Omental fat pad (tissue), 4 donors: ENCODE results near the gene AEBP1. TPM values are rescaled to one million over a fixed set of nuclear protein-coding genes. Genes with fewer than 3 reads are reported as not detected.

Source experiments
- ATAC-seq: fragments of 150-250 bp; one replicate; pipeline ENCODE4 v1.9.1; 2016; ENCODE audit warnings: mild to moderate bottlenecking, moderate library complexity; ENCODE audit not compliant: low FRiP score
- DNase-seq: peaks from one replicate; pipeline ENCODE4 v3.0.0-alpha.2; 2019; ENCODE audit warnings: low spot score
- CTCF ChIP-seq, 3 donors: fragments of 450-650 bp; IDR thresholded peaks; one replicate each; pipeline ENCODE4 v1.5.1; 2016 to 2017; ENCODE audit warnings: antibody characterized with exemption in 3 of 3, mild to moderate bottlenecking in 3 of 3, moderate library complexity in 2 of 3
- total RNA-seq, 4 donors: library from RNA; depleted of rRNA; stranded (reverse); fragments of >200 nt; gene quantifications; one replicate each; pipeline ENCODE4 v1.1.0, GENCODE V29; 2016

The AEBP1 gene
- total RNA-seq, 4 donors from 2014 or later, result 64.9 to 209 (median 163) TPM

- peak; percentile 4 for DNase-seq
- ATAC-seq, result no peak
- no peak for TF ChIP-seq CTCF (IDR thresholded peaks at IDR 0.05)
These were observed 47.1 kb downstream of the AEBP1 start for GRCh38 chr7:44150966-44151941.

- no peak for ATAC-seq
- TF ChIP-seq CTCF (IDR thresholded peaks at IDR 0.05), result no peak
- DNase-seq, result peak; percentile 1
These were observed 47.8 kb downstream of the AEBP1 start for GRCh38 chr7:44151956-44152355.

- ATAC-seq (no peak), DNase-seq (peak; percentile 11)
- TF ChIP-seq CTCF (IDR thresholded peaks at IDR 0.05), result no peak
These were observed 49.1 kb downstream of the AEBP1 start for GRCh38 chr7:44152971-44153947.

- ATAC-seq, result no peak
- no peak for TF ChIP-seq CTCF (IDR thresholded peaks at IDR 0.05)
- peak; percentile 18 for DNase-seq
These were observed 49.8 kb downstream of the AEBP1 start for GRCh38 chr7:44153948-44154335.

GRCh38 chr7:44154703-44155102, 50.6 kb downstream of the AEBP1 start:
- DNase-seq, result peak; percentile 1
- TF ChIP-seq CTCF (IDR thresholded peaks at IDR 0.05), result no peak
- ATAC-seq, result no peak

- TF ChIP-seq CTCF (IDR thresholded peaks at IDR 0.05), result no peak
- DNase-seq (peak; percentile 20), ATAC-seq (no peak)
These were observed 51.3 kb downstream of the AEBP1 start for GRCh38 chr7:44155191-44156185.
